Suprapubic skin (tissue), 4 donors: Measurements from ENCODE around the gene JUND.

Source experiments
- CTCF ChIP-seq, 2 donors: fragments of 200-600 bp in 1 of 2; fragments of 450-650 bp in 1 of 2; sonication (generic) in 1 of 2; IDR thresholded peaks; one replicate each; pipeline ENCODE4 v1.5.1; 2016 to 2019; ENCODE audit warnings: antibody characterized with exemption in 2 of 2, mild to moderate bottlenecking in 1 of 2, moderate library complexity in 1 of 2
- EP300 ChIP-seq: sonication (generic); formaldehyde crosslinking; IDR thresholded peaks from one replicate; pipeline ENCODE4 v1.6.1; 2017; ENCODE audit warnings: antibody characterized with exemption
- POLR2A ChIP-seq, 2 donors: fragments of 450-650 bp; IDR thresholded peaks; one replicate each; pipeline ENCODE4 v1.6.1; 2017; ENCODE audit warnings: antibody characterized with exemption in 2 of 2, mild to moderate bottlenecking in 2 of 2, moderate library complexity in 2 of 2
- POLR2AphosphoS5 ChIP-seq, 3 donors: sonication (generic); formaldehyde crosslinking; IDR thresholded peaks; one replicate each; pipeline ENCODE4 v1.6.1; 2017; ENCODE audit warnings: antibody characterized with exemption in 3 of 3

GRCh38 chr19:18312092-18312534 is 30.7 kb upstream of the JUND start:
- TF ChIP-seq POLR2A (IDR thresholded peaks at IDR 0.05) = no peak
- no peak for TF ChIP-seq CTCF (IDR thresholded peaks at IDR 0.05)
- TF ChIP-seq EP300 = no peak
- no peak for TF ChIP-seq POLR2AphosphoS5 (IDR thresholded peaks at IDR 0.05)
